ENCODE measurements around the gene FOLR1.

DNA sequence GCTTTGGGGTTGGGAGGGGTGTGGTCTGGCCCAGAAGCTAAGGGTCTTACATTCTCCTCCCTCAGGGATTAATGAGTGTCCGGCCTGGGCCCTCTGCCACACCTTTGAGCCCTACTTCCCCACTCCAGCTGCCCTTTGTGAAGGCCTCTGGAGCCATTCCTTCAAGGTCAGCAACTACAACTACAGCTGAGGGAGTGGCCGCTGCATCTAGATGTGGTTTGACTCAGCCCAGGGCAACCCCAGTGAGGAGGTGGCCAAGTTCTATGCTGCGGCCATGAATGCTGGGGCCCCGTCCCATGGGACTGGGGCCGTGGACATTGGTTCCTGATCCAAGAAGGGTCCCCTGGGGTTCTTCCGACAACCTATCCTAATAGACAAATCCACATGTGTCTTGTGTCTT is 14.3 kb upstream of the FOLR1 start:
- TF ChIP-seq, protein P1, sequence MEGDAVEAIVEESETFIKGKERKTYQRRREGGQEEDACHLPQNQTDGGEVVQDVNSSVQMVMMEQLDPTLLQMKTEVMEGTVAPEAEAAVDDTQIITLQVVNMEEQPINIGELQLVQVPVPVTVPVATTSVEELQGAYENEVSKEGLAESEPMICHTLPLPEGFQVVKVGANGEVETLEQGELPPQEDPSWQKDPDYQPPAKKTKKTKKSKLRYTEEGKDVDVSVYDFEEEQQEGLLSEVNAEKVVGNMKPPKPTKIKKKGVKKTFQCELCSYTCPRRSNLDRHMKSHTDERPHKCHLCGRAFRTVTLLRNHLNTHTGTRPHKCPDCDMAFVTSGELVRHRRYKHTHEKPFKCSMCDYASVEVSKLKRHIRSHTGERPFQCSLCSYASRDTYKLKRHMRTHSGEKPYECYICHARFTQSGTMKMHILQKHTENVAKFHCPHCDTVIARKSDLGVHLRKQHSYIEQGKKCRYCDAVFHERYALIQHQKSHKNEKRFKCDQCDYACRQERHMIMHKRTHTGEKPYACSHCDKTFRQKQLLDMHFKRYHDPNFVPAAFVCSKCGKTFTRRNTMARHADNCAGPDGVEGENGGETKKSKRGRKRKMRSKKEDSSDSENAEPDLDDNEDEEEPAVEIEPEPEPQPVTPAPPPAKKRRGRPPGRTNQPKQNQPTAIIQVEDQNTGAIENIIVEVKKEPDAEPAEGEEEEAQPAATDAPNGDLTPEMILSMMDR (IDR thresholded peaks at IDR 0.05), result no peak
- TF ChIP-seq POLR2A (IDR thresholded peaks at IDR 0.05), result no peak
